GM19395 (cell line): ENCODE results near the gene MAP3K6.
"Not testable (repeated sequence)": the region's sequence is repeated elsewhere in the genome, so short reads cannot be mapped to it uniquely, and the experiment has no call there.

ENCODE experiments used
- ATAC-seq: cut with Tn5 transposase; IDR thresholded peaks from one replicate; pipeline ENCODE4 v1.9.1; 2021; ENCODE audit warnings: mild to moderate bottlenecking, moderate library complexity; ENCODE audit not compliant: unreplicated experiment

Gene MAP3K6, protein sequence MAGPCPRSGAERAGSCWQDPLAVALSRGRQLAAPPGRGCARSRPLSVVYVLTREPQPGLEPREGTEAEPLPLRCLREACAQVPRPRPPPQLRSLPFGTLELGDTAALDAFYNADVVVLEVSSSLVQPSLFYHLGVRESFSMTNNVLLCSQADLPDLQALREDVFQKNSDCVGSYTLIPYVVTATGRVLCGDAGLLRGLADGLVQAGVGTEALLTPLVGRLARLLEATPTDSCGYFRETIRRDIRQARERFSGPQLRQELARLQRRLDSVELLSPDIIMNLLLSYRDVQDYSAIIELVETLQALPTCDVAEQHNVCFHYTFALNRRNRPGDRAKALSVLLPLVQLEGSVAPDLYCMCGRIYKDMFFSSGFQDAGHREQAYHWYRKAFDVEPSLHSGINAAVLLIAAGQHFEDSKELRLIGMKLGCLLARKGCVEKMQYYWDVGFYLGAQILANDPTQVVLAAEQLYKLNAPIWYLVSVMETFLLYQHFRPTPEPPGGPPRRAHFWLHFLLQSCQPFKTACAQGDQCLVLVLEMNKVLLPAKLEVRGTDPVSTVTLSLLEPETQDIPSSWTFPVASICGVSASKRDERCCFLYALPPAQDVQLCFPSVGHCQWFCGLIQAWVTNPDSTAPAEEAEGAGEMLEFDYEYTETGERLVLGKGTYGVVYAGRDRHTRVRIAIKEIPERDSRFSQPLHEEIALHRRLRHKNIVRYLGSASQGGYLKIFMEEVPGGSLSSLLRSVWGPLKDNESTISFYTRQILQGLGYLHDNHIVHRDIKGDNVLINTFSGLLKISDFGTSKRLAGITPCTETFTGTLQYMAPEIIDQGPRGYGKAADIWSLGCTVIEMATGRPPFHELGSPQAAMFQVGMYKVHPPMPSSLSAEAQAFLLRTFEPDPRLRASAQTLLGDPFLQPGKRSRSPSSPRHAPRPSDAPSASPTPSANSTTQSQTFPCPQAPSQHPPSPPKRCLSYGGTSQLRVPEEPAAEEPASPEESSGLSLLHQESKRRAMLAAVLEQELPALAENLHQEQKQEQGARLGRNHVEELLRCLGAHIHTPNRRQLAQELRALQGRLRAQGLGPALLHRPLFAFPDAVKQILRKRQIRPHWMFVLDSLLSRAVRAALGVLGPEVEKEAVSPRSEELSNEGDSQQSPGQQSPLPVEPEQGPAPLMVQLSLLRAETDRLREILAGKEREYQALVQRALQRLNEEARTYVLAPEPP (N-terminal part only)

DNA sequence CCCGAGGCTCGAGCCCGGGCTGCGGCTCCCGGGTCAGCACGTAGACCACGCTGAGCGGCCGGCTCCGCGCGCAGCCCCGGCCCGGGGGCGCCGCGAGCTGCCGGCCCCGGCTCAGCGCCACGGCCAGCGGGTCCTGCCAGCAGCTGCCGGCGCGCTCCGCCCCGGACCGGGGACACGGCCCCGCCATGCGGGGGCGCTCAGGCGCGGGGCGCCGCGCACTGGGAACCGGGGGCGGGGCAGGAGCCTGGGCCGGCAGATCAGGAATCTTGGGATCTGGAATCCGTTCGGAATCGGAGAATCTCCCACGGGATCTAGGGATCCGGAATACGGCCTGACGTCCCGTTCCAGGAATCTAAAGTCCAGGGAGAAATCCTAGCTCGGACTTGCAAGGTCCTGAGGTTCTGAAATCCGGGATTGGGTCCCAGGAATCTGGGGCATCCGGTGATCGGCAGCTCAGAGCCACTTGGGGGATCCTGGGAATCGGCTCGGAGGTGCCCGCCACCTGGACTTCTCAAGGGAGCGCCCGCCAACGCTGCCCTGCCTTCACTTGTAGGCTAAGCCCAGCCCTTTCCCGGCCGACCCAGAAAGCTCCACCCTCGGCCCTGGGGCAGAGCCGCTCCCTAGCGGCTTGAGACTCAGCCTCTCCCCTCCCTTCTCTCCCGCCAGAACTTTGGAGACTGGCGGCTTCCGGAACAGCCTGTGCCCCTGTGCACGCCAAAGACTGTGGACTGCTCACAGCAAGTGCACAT is at the start of gene MAP3K6:
Gene MAP3K6, minus strand, starts transcription at position 551 of the 749 bp plus-strand sequence. Its CDS starts 364 bp downstream, at position 187.
- no peak for ATAC-seq

- no peak for ATAC-seq
Observed at GRCh38 chr1:27414091-27414490, 47.3 kb upstream of the MAP3K6 start.

GRCh38 chr1:27413004-27413403 is 46.2 kb upstream of the MAP3K6 start:
- no peak for ATAC-seq

GRCh38 chr1:27412502-27412901 is 45.7 kb upstream of the MAP3K6 start:
- no peak for ATAC-seq

- ATAC-seq = no peak
Observed at GRCh38 chr1:27410709-27411108, 43.9 kb upstream of the MAP3K6 start.

GRCh38 chr1:27409669-27410068 is 42.9 kb upstream of the MAP3K6 start:
- ATAC-seq = no peak

- no peak for ATAC-seq
Observed at GRCh38 chr1:27408151-27408550, 41.4 kb upstream of the MAP3K6 start.

GRCh38 chr1:27406791-27407190 is 40.0 kb upstream of the MAP3K6 start:
- not testable (repeated sequence) for ATAC-seq

DNA sequence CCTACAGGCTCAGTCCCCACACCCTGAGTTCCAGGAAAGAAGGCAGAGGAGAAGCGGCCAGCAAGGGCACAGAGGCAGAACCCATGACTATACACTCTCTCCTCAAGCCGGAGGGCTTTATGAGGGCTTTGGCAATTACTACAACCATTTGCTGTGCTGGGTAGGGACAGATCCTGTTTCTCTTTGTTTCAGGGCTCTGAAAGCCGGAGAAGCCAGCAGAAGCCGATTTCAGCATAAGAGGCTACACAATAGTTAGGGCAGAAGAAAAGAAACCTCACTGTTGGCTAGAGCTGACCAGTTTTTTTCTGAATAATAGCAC is 39.6 kb upstream of the MAP3K6 start:
- ATAC-seq = no peak

GRCh38 chr1:27405598-27406361 is 39.0 kb upstream of the MAP3K6 start:
- not testable (repeated sequence) for ATAC-seq

DNA sequence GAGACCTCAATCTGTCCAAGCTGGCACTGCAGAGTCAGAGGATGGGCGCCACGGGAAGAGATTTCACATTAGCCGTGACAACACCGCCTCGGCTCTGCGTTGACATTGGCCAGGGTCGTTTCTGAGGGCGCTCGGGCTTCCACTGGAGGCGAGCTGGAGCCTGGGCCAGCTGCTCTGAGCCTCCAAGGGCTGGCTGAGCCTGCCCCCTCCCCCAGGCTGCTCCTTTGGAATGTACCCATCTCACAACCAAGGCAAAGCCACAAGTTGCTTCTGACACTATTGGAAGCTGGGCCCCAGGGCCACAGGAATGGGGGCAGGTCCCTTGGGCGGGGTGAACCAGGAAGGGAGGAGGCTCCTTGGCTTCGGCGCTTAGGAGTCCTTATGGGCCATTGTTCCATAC is 38.3 kb upstream of the MAP3K6 start:
- no peak for ATAC-seq

DNA sequence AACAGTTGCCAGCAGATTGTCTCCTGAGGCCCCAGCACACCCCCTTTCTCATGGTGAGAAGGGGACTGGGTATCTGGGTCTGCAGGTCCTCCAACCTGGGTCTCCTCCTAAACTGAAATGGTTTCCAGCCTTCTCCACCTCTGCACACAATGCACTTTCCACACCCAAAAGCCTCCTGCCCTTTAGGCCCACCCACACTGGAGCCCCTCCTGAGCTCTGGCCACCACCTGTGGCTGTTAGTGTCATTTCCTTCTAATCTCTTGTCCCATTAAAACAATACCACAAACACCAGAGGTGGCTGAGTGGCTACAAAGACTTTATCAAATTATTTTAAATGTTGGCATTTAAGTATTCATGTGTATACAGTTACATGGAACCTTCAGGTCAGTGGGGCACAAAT is 37.2 kb upstream of the MAP3K6 start:
- ATAC-seq = no peak

DNA sequence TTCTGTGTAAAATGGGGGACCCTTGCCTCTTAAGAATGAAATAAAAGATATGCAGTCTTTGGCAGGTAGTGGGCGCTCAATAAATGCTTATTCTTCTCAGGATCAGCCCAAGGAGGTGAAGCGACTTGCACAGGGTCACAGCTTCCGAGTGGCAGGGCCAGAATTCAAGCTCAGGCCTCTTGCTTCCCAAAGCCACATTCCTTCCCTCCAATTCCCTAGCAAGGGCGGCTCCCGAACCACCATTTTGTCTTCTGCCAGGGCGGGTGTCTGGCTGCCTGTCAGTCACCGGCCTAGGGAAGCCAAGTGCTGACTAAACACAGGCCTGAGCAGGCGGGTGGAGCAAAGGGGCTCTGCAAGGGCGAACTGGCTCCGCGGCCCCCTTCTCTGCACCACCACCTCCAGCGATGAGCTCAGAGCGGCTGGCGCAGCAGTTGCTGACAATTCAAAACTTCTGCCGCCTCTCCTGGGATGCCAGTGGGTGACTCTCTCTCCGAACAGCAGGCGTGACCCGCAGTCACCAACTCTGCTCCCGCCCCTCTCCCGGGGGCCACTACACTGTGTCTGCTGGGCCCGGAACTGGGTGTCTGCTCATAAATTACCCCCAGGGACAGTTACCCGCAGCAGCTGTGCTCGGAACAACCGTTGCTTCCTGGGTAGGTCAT is 36.4 kb upstream of the MAP3K6 start:
- no peak for ATAC-seq

GRCh38 chr1:27402349-27402754 is 35.6 kb upstream of the MAP3K6 start:
- ATAC-seq = no peak

- ATAC-seq = no peak
Observed at GRCh38 chr1:27400963-27401341, 34.2 kb upstream of the MAP3K6 start.

DNA sequence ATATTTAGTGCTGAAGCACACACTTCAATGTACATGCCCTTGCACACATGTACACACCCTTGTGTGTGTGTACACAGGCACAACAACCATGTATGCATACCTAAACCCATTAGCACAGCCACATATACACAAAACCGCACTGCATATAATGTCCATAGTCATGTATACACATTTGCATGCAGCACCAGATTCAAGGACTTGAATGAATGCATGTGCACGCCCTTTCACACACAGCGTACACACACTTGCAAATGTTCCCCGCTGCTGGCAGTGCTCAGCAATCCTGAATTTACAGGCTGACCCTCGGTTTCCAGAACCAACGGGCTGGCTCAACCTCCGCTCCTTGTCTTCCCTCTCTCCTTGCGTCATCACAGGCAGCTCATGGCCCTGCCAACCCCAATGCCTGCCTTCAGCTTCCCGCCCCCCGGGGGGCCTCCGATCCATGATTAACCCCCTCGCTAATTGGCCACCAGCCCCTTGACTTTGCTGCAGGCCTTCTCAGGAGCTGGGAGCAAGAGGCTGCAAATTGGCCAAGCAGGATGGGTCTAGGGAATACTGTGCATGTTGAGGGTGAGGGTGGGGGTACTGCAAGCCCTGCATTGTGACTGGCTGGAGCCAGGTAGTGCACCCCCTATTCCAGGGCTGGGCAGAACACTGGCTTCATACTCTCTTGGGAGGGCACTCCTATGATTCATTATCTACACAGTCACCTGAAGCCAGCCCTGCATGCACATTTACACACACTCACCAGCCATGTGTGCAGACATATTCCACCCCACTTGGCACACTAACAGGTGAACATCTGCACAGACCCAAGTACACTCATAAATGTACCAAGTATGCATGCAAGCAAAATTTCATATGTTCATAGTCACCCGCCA is 33.6 kb upstream of the MAP3K6 start:
- no peak for ATAC-seq

GRCh38 chr1:27399251-27400025 is 32.7 kb upstream of the MAP3K6 start:
- no peak for ATAC-seq
